ENCODE data around the gene PSMB10. TPM values are rescaled to one million over a fixed set of nuclear protein-coding genes. Genes with fewer than 3 reads are reported as not detected.

The PSMB10 gene
- total RNA-seq, 4 donors from 2014 or later, result 22.9 to 57.6 (median 39.4) TPM

- TF ChIP-seq CTCF (IDR thresholded peaks at IDR 0.05) (no peak), POLR2A (IDR thresholded peaks at IDR 0.05) (no peak), EP300 (IDR thresholded peaks at IDR 0.05) (no peak)
- H3K4me3 ChIP-seq, result peak overlapping the region; percentile 74 to 98 (median 84)
- WGBS, 2 donors, result 47% methylated on average over 6 of the region's 6 CpGs
- peaks cover 0 to 40% (median 5%) of the 10 kb centered on the region in 3 donors for H3K36me3 ChIP-seq
- DNase-seq (ENCODE audit: low spot score in 2 of 2), result peak in 1 of 2 donors; percentile 53
- H3K4me1 ChIP-seq, result peaks cover 0 to 49% (median 20%) of the 10 kb centered on the region in 4 donors
- H3K27me3 ChIP-seq, result no peaks in the 10 kb centered on the region
- H3K9me3 ChIP-seq, result no peaks in the 10 kb centered on the region
- peak overlapping the region; percentile 60 to 95 (median 94) for H3K27ac ChIP-seq
Observed at GRCh38 chr16:67936880-67937605, 393 bp upstream of the PSMB10 start.

GRCh38 chr16:67935402-67936123 lies 1.1 kb downstream of the PSMB10 start:
- H3K27ac ChIP-seq, result peak overlapping the region; percentile 60 to 95 (median 94)
- peaks cover 0 to 39% (median 5%) of the 10 kb centered on the region in 3 donors for H3K36me3 ChIP-seq
- H3K4me1 ChIP-seq, result peaks cover 0 to 39% (median 20%) of the 10 kb centered on the region in 4 donors
- H3K4me3 ChIP-seq, result peak overlapping the region; percentile 74 to 98 (median 84)
- no peaks in the 10 kb centered on the region for H3K27me3 ChIP-seq
- peak; percentile 87 to 88 for DNase-seq (ENCODE audit: low spot score in 2 of 2)
- TF ChIP-seq CTCF (IDR thresholded peaks at IDR 0.05) (peak in 1 of 5 experiments; percentile 33), EP300 (IDR thresholded peaks at IDR 0.05) (peak; percentile 58 to 92), POLR2A (IDR thresholded peaks at IDR 0.05) (peak; percentile 48 to 75)
- no peaks in the 10 kb centered on the region for H3K9me3 ChIP-seq
- WGBS, 2 donors, result 1 to 2% methylated on average over 43 to 53 of the region's 55 CpGs

DNA sequence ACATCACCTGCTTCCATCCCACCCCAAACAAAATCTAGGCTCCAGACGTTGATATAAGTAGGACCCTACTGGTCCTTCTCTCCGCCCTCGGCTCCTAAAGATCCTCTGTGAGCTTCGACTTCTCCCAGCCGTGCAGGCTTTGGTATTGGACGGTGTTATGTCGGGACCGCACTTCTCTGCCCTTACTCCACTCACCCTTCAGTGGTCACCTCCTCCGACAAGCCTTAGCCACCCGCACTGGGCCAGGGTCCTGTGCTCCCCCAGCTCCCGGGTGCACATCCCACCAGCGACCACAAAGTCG lies 1.6 kb downstream of the PSMB10 start:
- H3K4me3 ChIP-seq, result peak overlapping the region; percentile 74 to 98 (median 84)
- TF ChIP-seq CTCF (IDR thresholded peaks at IDR 0.05), result no peak
- no peak for TF ChIP-seq POLR2A (IDR thresholded peaks at IDR 0.05)
- TF ChIP-seq EP300 (IDR thresholded peaks at IDR 0.05), result no peak
- no peak for DNase-seq (ENCODE audit: low spot score in 2 of 2)
- peaks cover 0 to 36% (median 20%) of the 10 kb centered on the region in 4 donors for H3K4me1 ChIP-seq
- H3K27me3 ChIP-seq, result no peaks in the 10 kb centered on the region
- no peaks in the 10 kb centered on the region for H3K9me3 ChIP-seq
- peak overlapping the region; percentile 60 to 95 (median 94) for H3K27ac ChIP-seq
- WGBS, 2 donors, result 13 to 18% methylated on average over 13 of the region's 13 CpGs
- peaks cover 0 to 39% (median 5%) of the 10 kb centered on the region in 3 donors for H3K36me3 ChIP-seq

- 36 to 39% methylated on average over 12 to 13 of the region's 13 CpGs for WGBS, 2 donors
- DNase-seq (ENCODE audit: low spot score in 2 of 2), result no peak
- no peak for TF ChIP-seq CTCF (IDR thresholded peaks at IDR 0.05)
- no peak for TF ChIP-seq EP300 (IDR thresholded peaks at IDR 0.05)
- no peak for TF ChIP-seq POLR2A (IDR thresholded peaks at IDR 0.05)
- no peaks in the 10 kb centered on the region for H3K9me3 ChIP-seq
- H3K27me3 ChIP-seq, result no peaks in the 10 kb centered on the region
- peaks cover 0 to 30% (median 20%) of the 10 kb centered on the region in 4 donors for H3K4me1 ChIP-seq
- H3K27ac ChIP-seq, result peak overlapping the region in 3 of 4 donors; percentile 93 to 95 (median 94)
- peaks cover 0 to 38% (median 5%) of the 10 kb centered on the region in 3 donors for H3K36me3 ChIP-seq
- H3K4me3 ChIP-seq, result peak overlapping the region in 3 of 4 donors; percentile 74 to 90 (median 79)
Observed at GRCh38 chr16:67934306-67935100, 2.1 kb downstream of the PSMB10 start.
